HepG2 (cell line): Measurements from ENCODE around the gene RBM23. TPM values are rescaled to one million over a fixed set of nuclear protein-coding genes. Genes with fewer than 3 reads are reported as not detected.

ENCODE experiments used
- DNMT1 ChIP-seq: sonication (generic); formaldehyde crosslinking; IDR thresholded peaks from 2 replicates; pipeline ENCODE4 v1.5.1; 2020; ENCODE audit warnings: mild to moderate bottlenecking, missing genetic modification reagents
- FOXP1 ChIP-seq, 2 experiments: fragments of 450-650 bp in 1 of 2; IDR thresholded peaks; 2 replicates each; pipeline ENCODE4 v1.6.1; 2017 to 2018; ENCODE audit warnings: antibody characterized with exemption in 1 of 2
- NFE2L1 ChIP-seq: sonication (generic); formaldehyde crosslinking; IDR thresholded peaks from 2 replicates; pipeline ENCODE4 v1.4.0; 2020; ENCODE audit warnings: missing genetic modification reagents, mild to moderate bottlenecking, borderline replicate concordance
- ZNF572 ChIP-seq: sonication (generic); formaldehyde crosslinking; IDR thresholded peaks from 2 replicates; pipeline ENCODE4 v1.5.1; 2020; ENCODE audit warnings: mild to moderate bottlenecking, missing genetic modification reagents
- ZSCAN21 ChIP-seq: sonication (generic); formaldehyde crosslinking; IDR thresholded peaks from 2 replicates; pipeline ENCODE4 v1.8.0; 2022; ENCODE audit warnings: mild to moderate bottlenecking, missing genetic modification reagents, moderate library complexity, borderline replicate concordance
- polyA plus RNA-seq, 8 experiments: library from polyadenylated mRNA; depleted of rRNA in 3 of 8; stranded (reverse) in 7 of 8; unstranded in 1 of 8; fragments of >200 nt; fragmentation: Illumina TruSeq in 4 of 8; extraction: Trizol in 4 of 8; gene quantifications; 2 replicates each; pipeline versions ENCODE4 v1.2.1 to v1.2.3, GENCODE V29; 2011 to 2016; ENCODE audit warnings: low read depth in 4 of 8, missing spikeins in 1 of 8, mixed read lengths in 1 of 8; ENCODE audit not compliant: insufficient read depth in 1 of 8
- total RNA-seq, 5 experiments: library from RNA; depleted of rRNA; stranded (reverse); fragments of >200 nt; fragmentation: Illumina TruSeq; extraction: Trizol; gene quantifications; 2 replicates each; pipeline ENCODE4 v1.2.3, GENCODE V29; 2016; ENCODE audit warnings: low read depth in 1 of 5
- TF ChIP-seq, protein P1 (sequence below): sonication (generic); formaldehyde crosslinking; IDR thresholded peaks from 2 replicates; pipeline ENCODE4 v1.4.0; 2020; ENCODE audit warnings: mild to moderate bottlenecking, missing genetic modification reagents
- TF ChIP-seq, protein P2 (sequence below): sonication (generic); formaldehyde crosslinking; IDR thresholded peaks from 2 replicates; pipeline ENCODE4 v1.5.0; 2020; ENCODE audit warnings: mild to moderate bottlenecking, missing genetic modification reagents
- TF ChIP-seq, protein P3 (sequence below): sonication (generic); formaldehyde crosslinking; IDR thresholded peaks from 2 replicates; pipeline ENCODE4 v1.4.0; 2020; ENCODE audit warnings: mild to moderate bottlenecking, missing genetic modification reagents
- TF ChIP-seq, protein P4 (sequence below): sonication (generic); formaldehyde crosslinking; IDR thresholded peaks from 2 replicates; pipeline ENCODE4 v1.4.0; 2020; ENCODE audit warnings: low read depth, missing genetic modification reagents
- TF ChIP-seq, protein P5 (sequence below): sonication (generic); formaldehyde crosslinking; IDR thresholded peaks from 2 replicates; pipeline ENCODE4 v1.8.0; 2022; ENCODE audit warnings: missing genetic modification reagents, mild to moderate bottlenecking, inconsistent platforms, borderline replicate concordance
- TF ChIP-seq, protein P6 (sequence below): sonication (generic); formaldehyde crosslinking; conservative IDR thresholded peaks from 2 replicates; pipeline ENCODE4 v1.5.0; 2020; ENCODE audit warnings: missing genetic modification reagents
- TF ChIP-seq, protein P7 (sequence below), 2 experiments: sonication (generic) in 1 of 2; formaldehyde crosslinking in 1 of 2; IDR thresholded peaks; 2 replicates each; pipeline versions ENCODE4 v1.4.0 to v1.6.1; 2018 to 2020; ENCODE audit warnings: missing genetic modification reagents in 2 of 2, borderline replicate concordance in 1 of 2, low read depth in 1 of 2, mild to moderate bottlenecking in 1 of 2, missing biosample characterization in 1 of 2

RBM23 gene
- total and polyA plus RNA-seq, 2 of the 13 experiments (the other 11 are each of a cell fraction or from before 2014, with no cell fraction given), result 1.5 to 2.1 TPM

DNA sequence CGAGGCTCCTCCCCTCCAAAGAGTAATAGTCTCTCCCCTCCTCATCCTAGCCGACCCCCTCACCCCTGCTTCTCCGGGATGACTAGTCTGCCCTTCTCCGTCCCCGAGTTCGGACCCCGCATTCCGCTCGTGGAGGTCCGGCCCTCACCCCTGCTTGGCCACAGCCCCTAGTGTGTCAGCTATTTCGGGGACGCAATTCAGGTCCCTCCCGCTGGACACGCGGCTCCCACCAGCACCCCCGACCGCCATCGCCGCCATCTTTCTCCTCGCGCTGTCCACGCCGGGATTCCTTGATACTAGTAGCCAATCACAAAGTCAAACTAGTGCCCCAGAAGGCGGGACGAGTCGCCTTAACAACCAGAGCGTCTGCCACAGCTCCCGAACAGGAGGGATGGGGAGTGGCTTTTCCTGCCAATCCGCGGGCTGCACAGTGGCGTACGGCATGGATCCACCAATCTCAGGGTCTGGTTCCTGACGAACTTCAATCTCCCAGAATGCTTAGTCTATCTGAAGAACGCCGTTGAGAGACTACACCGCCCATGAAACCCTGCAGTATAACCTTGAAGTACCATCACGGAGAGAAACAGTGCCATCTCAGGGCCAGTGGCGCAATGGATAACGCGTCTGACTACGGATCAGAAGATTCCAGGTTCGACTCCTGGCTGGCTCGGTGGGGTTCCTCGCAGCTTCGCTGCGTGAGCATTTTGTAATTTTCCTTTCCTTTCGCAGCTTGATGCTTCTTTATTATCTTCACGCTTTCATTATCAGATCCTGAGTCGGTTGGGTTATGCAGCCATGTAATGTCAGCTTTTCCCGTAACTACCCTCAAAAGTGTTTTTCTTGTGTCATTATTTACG is 10.4 kb upstream of the RBM23 start, which contains the start of gene PRMT5 (continued):
- TF ChIP-seq NFE2L1 (no peak; the same call in 1 of the 2 replicates), DNMT1 (peak; percentile 97), ZNF572 (CRISPR knock-in tag) (peak; percentile 72; the same call in 1 of the 2 replicates), ZSCAN21 (CRISPR knock-in tag) (peak; percentile 97), FOXP1 (IDR thresholded peaks at IDR 0.05) (no peak), FOXP1 (CRISPR knock-in tag; IDR thresholded peaks at IDR 0.05) (peak; percentile 80)
- TF ChIP-seq, protein P1, sequence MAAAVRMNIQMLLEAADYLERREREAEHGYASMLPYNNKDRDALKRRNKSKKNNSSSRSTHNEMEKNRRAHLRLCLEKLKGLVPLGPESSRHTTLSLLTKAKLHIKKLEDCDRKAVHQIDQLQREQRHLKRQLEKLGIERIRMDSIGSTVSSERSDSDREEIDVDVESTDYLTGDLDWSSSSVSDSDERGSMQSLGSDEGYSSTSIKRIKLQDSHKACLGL (CRISPR knock-in tag), result peak; percentile 97
- TF ChIP-seq, protein P2, sequence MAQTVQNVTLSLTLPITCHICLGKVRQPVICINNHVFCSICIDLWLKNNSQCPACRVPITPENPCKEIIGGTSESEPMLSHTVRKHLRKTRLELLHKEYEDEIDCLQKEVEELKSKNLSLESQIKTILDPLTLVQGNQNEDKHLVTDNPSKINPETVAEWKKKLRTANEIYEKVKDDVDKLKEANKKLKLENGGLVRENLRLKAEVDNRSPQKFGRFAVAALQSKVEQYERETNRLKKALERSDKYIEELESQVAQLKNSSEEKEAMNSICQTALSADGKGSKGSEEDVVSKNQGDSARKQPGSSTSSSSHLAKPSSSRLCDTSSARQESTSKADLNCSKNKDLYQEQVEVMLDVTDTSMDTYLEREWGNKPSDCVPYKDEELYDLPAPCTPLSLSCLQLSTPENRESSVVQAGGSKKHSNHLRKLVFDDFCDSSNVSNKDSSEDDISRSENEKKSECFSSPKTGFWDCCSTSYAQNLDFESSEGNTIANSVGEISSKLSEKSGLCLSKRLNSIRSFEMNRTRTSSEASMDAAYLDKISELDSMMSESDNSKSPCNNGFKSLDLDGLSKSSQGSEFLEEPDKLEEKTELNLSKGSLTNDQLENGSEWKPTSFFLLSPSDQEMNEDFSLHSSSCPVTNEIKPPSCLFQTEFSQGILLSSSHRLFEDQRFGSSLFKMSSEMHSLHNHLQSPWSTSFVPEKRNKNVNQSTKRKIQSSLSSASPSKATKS (CRISPR knock-in tag), result no peak
- TF ChIP-seq, protein P3, sequence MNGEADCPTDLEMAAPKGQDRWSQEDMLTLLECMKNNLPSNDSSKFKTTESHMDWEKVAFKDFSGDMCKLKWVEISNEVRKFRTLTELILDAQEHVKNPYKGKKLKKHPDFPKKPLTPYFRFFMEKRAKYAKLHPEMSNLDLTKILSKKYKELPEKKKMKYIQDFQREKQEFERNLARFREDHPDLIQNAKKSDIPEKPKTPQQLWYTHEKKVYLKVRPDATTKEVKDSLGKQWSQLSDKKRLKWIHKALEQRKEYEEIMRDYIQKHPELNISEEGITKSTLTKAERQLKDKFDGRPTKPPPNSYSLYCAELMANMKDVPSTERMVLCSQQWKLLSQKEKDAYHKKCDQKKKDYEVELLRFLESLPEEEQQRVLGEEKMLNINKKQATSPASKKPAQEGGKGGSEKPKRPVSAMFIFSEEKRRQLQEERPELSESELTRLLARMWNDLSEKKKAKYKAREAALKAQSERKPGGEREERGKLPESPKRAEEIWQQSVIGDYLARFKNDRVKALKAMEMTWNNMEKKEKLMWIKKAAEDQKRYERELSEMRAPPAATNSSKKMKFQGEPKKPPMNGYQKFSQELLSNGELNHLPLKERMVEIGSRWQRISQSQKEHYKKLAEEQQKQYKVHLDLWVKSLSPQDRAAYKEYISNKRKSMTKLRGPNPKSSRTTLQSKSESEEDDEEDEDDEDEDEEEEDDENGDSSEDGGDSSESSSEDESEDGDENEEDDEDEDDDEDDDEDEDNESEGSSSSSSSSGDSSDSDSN (CRISPR knock-in tag), result peak; percentile 92
- TF ChIP-seq, protein P4, sequence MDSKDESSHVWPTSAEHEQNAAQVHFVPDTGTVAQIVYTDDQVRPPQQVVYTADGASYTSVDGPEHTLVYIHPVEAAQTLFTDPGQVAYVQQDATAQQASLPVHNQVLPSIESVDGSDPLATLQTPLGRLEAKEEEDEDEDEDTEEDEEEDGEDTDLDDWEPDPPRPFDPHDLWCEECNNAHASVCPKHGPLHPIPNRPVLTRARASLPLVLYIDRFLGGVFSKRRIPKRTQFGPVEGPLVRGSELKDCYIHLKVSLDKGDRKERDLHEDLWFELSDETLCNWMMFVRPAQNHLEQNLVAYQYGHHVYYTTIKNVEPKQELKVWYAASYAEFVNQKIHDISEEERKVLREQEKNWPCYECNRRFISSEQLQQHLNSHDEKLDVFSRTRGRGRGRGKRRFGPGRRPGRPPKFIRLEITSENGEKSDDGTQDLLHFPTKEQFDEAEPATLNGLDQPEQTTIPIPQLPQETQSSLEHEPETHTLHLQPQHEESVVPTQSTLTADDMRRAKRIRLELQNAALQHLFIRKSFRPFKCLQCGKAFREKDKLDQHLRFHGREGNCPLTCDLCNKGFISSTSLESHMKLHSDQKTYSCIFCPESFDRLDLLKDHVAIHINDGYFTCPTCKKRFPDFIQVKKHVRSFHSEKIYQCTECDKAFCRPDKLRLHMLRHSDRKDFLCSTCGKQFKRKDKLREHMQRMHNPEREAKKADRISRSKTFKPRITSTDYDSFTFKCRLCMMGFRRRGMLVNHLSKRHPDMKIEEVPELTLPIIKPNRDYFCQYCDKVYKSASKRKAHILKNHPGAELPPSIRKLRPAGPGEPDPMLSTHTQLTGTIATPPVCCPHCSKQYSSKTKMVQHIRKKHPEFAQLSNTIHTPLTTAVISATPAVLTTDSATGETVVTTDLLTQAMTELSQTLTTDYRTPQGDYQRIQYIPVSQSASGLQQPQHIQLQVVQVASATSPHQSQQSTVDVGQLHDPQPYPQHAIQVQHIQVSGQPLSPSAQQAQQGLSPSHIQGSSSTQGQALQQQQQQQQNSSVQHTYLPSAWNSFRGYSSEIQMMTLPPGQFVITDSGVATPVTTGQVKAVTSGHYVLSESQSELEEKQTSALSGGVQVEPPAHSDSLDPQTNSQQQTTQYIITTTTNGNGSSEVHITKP, result peak; percentile 77
- TF ChIP-seq, protein P5, sequence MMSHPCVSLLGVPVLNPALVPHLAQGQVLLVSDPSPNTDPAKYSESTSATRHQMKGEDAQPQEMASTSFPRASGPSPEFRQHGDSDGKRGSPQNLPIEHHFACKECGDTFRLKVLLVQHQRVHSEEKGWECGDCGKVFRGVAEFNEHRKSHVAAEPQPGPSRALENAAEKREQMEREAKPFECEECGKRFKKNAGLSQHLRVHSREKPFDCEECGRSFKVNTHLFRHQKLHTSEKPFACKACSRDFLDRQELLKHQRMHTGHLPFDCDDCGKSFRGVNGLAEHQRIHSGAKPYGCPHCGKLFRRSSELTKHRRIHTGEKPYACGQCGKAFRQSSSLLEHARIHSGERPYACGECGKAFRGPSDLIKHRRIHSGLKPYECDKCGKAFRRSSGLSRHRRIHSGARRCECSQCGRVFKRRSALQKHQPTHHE (CRISPR knock-in tag), result peak; percentile 96
- TF ChIP-seq, protein P6, sequence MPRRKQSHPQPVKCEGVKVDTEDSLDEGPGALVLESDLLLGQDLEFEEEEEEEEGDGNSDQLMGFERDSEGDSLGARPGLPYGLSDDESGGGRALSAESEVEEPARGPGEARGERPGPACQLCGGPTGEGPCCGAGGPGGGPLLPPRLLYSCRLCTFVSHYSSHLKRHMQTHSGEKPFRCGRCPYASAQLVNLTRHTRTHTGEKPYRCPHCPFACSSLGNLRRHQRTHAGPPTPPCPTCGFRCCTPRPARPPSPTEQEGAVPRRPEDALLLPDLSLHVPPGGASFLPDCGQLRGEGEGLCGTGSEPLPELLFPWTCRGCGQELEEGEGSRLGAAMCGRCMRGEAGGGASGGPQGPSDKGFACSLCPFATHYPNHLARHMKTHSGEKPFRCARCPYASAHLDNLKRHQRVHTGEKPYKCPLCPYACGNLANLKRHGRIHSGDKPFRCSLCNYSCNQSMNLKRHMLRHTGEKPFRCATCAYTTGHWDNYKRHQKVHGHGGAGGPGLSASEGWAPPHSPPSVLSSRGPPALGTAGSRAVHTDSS, result peak; percentile 100
- TF ChIP-seq, protein P7, sequence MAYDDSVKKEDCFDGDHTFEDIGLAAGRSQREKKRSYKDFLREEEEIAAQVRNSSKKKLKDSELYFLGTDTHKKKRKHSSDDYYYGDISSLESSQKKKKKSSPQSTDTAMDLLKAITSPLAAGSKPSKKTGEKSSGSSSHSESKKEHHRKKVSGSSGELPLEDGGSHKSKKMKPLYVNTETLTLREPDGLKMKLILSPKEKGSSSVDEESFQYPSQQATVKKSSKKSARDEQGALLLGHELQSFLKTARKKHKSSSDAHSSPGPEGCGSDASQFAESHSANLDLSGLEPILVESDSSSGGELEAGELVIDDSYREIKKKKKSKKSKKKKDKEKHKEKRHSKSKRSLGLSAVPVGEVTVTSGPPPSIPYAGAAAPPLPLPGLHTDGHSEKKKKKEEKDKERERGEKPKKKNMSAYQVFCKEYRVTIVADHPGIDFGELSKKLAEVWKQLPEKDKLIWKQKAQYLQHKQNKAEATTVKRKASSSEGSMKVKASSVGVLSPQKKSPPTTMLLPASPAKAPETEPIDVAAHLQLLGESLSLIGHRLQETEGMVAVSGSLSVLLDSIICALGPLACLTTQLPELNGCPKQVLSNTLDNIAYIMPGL (CRISPR knock-in tag; IDR thresholded peaks at IDR 0.05; ENCODE audit: borderline replicate concordance in 1 of 2, low read depth in 1 of 2), result peak; percentile 100
